HEK293 (cell line): Measurements from ENCODE around the gene TMEM170B.

Experiments
- CTCF ChIA-PET: fragments of 350-600 bp; formaldehyde crosslinking; extraction: SDS; loops from one replicate; lab custom pipeline; 2021; ENCODE audit warnings: antibody characterized with exemption; lab: Yijun Ruan, JAX
- POLR2A ChIA-PET: fragments of 300-600 bp; formaldehyde crosslinking; extraction: SDS; loops from one replicate; lab custom pipeline; 2020; ENCODE audit warnings: antibody characterized with exemption, inconsistent platforms; lab: Yijun Ruan, JAX
- H3K27ac ChIP-seq: fragments of 200-500 bp; sonication (Bioruptor generic); 2 replicates; pipeline ENCODE4 v1.5.1; 2014; ENCODE audit warnings: low read depth, low read length, control low read depth, inconsistent platforms; ENCODE audit errors: extremely low read depth
- H3K36me3 ChIP-seq, 2 experiments: fragments of 200-500 bp in 1 of 2; sonication (Bioruptor generic) in 1 of 2; 1 replicate in 1 of 2; 2 replicates in 1 of 2; pipeline ENCODE4 v1.5.1; 2014 to 2017; ENCODE audit warnings: inconsistent platforms in 2 of 2, low read length in 2 of 2; ENCODE audit not compliant: control insufficient read depth in 2 of 2, insufficient read depth in 1 of 2
- H3K4me1 ChIP-seq: fragments of 200-500 bp; sonication (Bioruptor generic); 2 replicates; pipeline ENCODE4 v1.5.1; 2014; ENCODE audit warnings: mild to moderate bottlenecking, low read length, inconsistent platforms; ENCODE audit not compliant: control insufficient read depth, insufficient read depth
- H3K4me3 ChIP-seq: 2 replicates; pipeline ENCODE4 v1.5.1; 2011; ENCODE audit warnings: low read depth, mild to moderate bottlenecking, control low read depth, low read length, moderate library complexity
- H3K9me3 ChIP-seq: fragments of 200-500 bp; sonication (Bioruptor generic); 2 replicates; pipeline ENCODE4 v1.5.1; 2014; ENCODE audit warnings: low read depth, low read length, inconsistent platforms; ENCODE audit not compliant: control insufficient read depth, insufficient read depth
- REPIN1 ChIP-seq: fragments of 450-650 bp; formaldehyde crosslinking; IDR thresholded peaks from 2 replicates; pipeline ENCODE4 v1.5.1; 2017; ENCODE audit warnings: missing biosample characterization, missing genetic modification characterization, low read depth
- SCRT2 ChIP-seq: fragments of 450-650 bp; formaldehyde crosslinking; IDR thresholded peaks from 2 replicates; pipeline ENCODE4 v1.5.1; 2016; ENCODE audit warnings: missing biosample characterization, missing genetic modification characterization
- SP3 ChIP-seq: fragments of 450-650 bp; formaldehyde crosslinking; IDR thresholded peaks from 2 replicates; pipeline ENCODE4 v1.5.1; 2016; ENCODE audit warnings: missing biosample characterization, missing genetic modification characterization
- ZFP69B ChIP-seq: fragments of 450-650 bp; formaldehyde crosslinking; IDR thresholded peaks from 2 replicates; pipeline ENCODE4 v1.5.1; 2016; ENCODE audit warnings: missing biosample characterization, missing genetic modification characterization
- ZNF175 ChIP-seq: fragments of 450-650 bp; formaldehyde crosslinking; IDR thresholded peaks from 2 replicates; pipeline ENCODE4 v1.5.1; 2016; ENCODE audit warnings: missing biosample characterization, missing genetic modification characterization
- ZNF202 ChIP-seq: fragments of 450-650 bp; formaldehyde crosslinking; IDR thresholded peaks from 2 replicates; pipeline ENCODE4 v1.5.1; 2016; ENCODE audit warnings: missing biosample characterization, missing genetic modification characterization, borderline replicate concordance
- ZNF426 ChIP-seq: fragments of 450-650 bp; formaldehyde crosslinking; IDR thresholded peaks from 2 replicates; pipeline ENCODE4 v1.5.1; 2017; ENCODE audit warnings: missing biosample characterization, missing genetic modification characterization, mild to moderate bottlenecking, inconsistent platforms, moderate library complexity
- ZNF501 ChIP-seq: fragments of 450-650 bp; formaldehyde crosslinking; IDR thresholded peaks from 2 replicates; pipeline ENCODE4 v1.5.1; 2016; ENCODE audit warnings: missing biosample characterization, missing genetic modification characterization
- ZNF544 ChIP-seq: fragments of 450-650 bp; formaldehyde crosslinking; IDR thresholded peaks from 2 replicates; pipeline ENCODE4 v1.5.0; 2017; ENCODE audit warnings: missing biosample characterization, missing genetic modification characterization
- ZNF654 ChIP-seq: fragments of 450-650 bp; formaldehyde crosslinking; IDR thresholded peaks from 2 replicates; pipeline ENCODE4 v1.5.1; 2016; ENCODE audit warnings: low read depth, missing biosample characterization, missing genetic modification characterization
- ZNF660 ChIP-seq: fragments of 450-650 bp; IDR thresholded peaks from 2 replicates; pipeline ENCODE4 v1.5.1; 2018; ENCODE audit warnings: missing biosample characterization, mild to moderate bottlenecking, missing genetic modification characterization
- ZNF785 ChIP-seq: fragments of 450-650 bp; formaldehyde crosslinking; IDR thresholded peaks from 2 replicates; pipeline ENCODE4 v1.5.1; 2016; ENCODE audit warnings: missing biosample characterization, missing genetic modification characterization
- TF ChIP-seq, protein P1 (sequence below): fragments of 450-650 bp; formaldehyde crosslinking; IDR thresholded peaks from 2 replicates; pipeline ENCODE4 v1.5.1; 2016; ENCODE audit warnings: missing biosample characterization, missing genetic modification characterization
- TF ChIP-seq, protein P2 (sequence below): fragments of 450-650 bp; formaldehyde crosslinking; IDR thresholded peaks from 2 replicates; pipeline ENCODE4 v1.5.1; 2016; ENCODE audit warnings: missing biosample characterization, missing genetic modification characterization
- TF ChIP-seq, protein P3 (sequence below): fragments of 450-650 bp; IDR thresholded peaks from 2 replicates; pipeline ENCODE4 v1.5.1; 2018; ENCODE audit warnings: missing biosample characterization, missing genetic modification characterization
- TF ChIP-seq, protein P4 (sequence below): fragments of 450-650 bp; formaldehyde crosslinking; IDR thresholded peaks from 2 replicates; pipeline ENCODE4 v1.5.1; 2016; ENCODE audit warnings: missing biosample characterization, missing genetic modification characterization
- TF ChIP-seq, protein P5 (sequence below): fragments of 450-650 bp; formaldehyde crosslinking; optimal IDR thresholded peaks from 2 replicates; pipeline ENCODE3; 2016; ENCODE audit warnings: missing biosample characterization, mild to moderate bottlenecking, missing genetic modification characterization

Gene TMEM170B

DNA sequence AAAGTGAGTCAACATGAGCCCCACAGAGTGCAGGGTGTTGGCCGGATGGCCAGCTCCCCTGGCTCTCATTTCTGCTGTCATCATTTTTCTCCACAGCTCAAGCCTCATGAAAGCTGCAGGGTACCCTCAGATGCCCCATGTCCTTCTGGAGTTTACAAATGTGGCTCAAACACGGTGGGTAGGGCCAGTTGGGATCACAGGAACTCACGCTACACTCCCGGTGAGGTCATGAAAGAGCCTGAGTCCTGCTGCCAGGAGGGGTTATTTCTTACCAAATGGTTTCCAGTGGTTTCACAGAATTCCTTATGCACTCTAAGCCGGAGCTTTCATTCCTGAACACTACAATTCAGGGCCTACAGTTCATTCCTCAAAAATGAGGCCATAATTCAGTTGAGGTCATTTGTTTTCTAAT lies 78.7 kb downstream of the TMEM170B start:
- no peak for TF ChIP-seq ZNF660
- no peak for TF ChIP-seq SP3
- TF ChIP-seq ZNF202 (tag by site-specific recombination): no peak
- TF ChIP-seq SCRT2: no peak
- TF ChIP-seq, protein P1, sequence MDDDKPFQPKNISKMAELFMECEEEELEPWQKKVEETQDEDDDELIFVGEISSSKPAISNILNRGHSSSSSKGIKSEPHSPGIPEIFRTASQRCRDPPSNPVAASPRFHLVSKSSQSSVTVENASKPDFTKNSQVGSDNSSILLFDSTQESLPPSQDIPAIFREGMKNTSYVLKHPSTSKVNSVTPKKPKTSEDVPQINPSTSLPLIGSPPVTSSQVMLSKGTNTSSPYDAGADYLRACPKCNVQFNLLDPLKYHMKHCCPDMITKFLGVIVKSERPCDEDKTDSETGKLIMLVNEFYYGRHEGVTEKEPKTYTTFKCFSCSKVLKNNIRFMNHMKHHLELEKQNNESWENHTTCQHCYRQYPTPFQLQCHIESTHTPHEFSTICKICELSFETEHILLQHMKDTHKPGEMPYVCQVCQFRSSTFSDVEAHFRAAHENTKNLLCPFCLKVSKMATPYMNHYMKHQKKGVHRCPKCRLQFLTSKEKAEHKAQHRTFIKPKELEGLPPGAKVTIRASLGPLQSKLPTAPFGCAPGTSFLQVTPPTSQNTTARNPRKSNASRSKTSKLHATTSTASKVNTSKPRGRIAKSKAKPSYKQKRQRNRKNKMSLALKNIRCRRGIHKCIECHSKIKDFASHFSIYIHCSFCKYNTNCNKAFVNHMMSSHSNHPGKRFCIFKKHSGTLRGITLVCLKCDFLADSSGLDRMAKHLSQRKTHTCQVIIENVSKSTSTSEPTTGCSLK (tag by site-specific recombination): no peak
- TF ChIP-seq, protein P2, sequence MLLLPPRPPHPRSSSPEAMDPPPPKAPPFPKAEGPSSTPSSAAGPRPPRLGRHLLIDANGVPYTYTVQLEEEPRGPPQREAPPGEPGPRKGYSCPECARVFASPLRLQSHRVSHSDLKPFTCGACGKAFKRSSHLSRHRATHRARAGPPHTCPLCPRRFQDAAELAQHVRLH (tag by site-specific recombination): no peak
- TF ChIP-seq, protein P3, sequence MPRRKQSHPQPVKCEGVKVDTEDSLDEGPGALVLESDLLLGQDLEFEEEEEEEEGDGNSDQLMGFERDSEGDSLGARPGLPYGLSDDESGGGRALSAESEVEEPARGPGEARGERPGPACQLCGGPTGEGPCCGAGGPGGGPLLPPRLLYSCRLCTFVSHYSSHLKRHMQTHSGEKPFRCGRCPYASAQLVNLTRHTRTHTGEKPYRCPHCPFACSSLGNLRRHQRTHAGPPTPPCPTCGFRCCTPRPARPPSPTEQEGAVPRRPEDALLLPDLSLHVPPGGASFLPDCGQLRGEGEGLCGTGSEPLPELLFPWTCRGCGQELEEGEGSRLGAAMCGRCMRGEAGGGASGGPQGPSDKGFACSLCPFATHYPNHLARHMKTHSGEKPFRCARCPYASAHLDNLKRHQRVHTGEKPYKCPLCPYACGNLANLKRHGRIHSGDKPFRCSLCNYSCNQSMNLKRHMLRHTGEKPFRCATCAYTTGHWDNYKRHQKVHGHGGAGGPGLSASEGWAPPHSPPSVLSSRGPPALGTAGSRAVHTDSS (tag by site-specific recombination): no peak
- no peak for TF ChIP-seq ZFP69B (tag by site-specific recombination)
- TF ChIP-seq, protein P4, sequence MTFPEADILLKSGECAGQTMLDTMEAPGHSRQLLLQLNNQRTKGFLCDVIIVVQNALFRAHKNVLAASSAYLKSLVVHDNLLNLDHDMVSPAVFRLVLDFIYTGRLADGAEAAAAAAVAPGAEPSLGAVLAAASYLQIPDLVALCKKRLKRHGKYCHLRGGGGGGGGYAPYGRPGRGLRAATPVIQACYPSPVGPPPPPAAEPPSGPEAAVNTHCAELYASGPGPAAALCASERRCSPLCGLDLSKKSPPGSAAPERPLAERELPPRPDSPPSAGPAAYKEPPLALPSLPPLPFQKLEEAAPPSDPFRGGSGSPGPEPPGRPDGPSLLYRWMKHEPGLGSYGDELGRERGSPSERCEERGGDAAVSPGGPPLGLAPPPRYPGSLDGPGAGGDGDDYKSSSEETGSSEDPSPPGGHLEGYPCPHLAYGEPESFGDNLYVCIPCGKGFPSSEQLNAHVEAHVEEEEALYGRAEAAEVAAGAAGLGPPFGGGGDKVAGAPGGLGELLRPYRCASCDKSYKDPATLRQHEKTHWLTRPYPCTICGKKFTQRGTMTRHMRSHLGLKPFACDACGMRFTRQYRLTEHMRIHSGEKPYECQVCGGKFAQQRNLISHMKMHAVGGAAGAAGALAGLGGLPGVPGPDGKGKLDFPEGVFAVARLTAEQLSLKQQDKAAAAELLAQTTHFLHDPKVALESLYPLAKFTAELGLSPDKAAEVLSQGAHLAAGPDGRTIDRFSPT: no peak
- no peak for TF ChIP-seq ZNF544 (tag by site-specific recombination)
- TF ChIP-seq ZNF175: no peak
- no peak for TF ChIP-seq ZNF501 (tag by site-specific recombination)
- no peak for TF ChIP-seq ZNF426 (tag by site-specific recombination)

DNA sequence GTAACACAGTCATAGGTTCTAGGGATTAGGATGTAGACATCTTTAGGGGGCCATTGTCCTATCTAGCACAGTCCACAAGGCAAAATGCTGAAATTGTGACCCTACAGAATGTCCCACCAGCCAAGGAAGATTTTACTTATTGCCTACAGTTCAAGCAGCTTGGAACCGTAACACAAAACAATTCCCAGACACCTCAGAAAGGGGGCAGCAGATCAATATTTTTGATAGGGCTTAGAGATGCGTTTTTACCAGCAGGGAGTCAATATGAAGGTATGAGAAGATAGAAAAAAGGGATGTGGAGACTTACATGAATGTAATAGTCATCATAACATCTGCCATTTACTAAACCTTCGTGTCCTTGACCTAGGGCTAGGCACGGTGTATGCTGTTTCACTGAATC lies 81.0 kb downstream of the TMEM170B start:
- H3K9me3 ChIP-seq: no peaks in the 10 kb centered on the region
- POLR2A ChIA-PET: no interaction called here
- H3K4me1 ChIP-seq: no peaks in the 10 kb centered on the region
- H3K27ac ChIP-seq: no peak overlapping the region
- CTCF ChIA-PET: interaction anchor here (0.6 to 2.4 kb wide), 6 partner anchors 8 to 1099 kb away, joined by 3 to 13 read pairs (median 3); no protein-coding TSS in a partner anchor
- no peaks in the 10 kb centered on the region for H3K36me3 ChIP-seq
- TF ChIP-seq REPIN1 (no peak), ZNF654 (tag by site-specific recombination) (0 out of 2 replicates have a peak, but pooled peaks have one; percentile 6), ZNF544 (tag by site-specific recombination) (no peak), ZNF785 (tag by site-specific recombination) (no peak)
- TF ChIP-seq, protein P5, sequence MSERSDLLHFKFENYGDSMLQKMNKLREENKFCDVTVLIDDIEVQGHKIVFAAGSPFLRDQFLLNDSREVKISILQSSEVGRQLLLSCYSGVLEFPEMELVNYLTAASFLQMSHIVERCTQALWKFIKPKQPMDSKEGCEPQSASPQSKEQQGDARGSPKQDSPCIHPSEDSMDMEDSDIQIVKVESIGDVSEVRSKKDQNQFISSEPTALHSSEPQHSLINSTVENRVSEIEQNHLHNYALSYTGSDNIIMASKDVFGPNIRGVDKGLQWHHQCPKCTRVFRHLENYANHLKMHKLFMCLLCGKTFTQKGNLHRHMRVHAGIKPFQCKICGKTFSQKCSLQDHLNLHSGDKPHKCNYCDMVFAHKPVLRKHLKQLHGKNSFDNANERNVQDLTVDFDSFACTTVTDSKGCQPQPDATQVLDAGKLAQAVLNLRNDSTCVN (tag by site-specific recombination): no peak
- no peak overlapping the region for H3K4me3 ChIP-seq

More for the DNA sequence above, 78.7 kb downstream of the TMEM170B start:
- Histone ChIP-seq H3K27ac (no peak overlapping the region), H3K4me3 (no peak overlapping the region), H3K36me3 (no peaks in the 10 kb centered on the region), H3K4me1 (no peaks in the 10 kb centered on the region), H3K9me3 (no peaks in the 10 kb centered on the region)
- ChIA-PET CTCF (interaction anchor here (0.6 to 2.2 kb wide), 5 partner anchors 13 to 674 kb away, joined by 3 to 10 read pairs (median 3); partner anchors contain the start of gene EDN1), POLR2A (no interaction called here)
